Measurements from ENCODE around the gene ARFRP1. TPM values are rescaled to one million over a fixed set of nuclear protein-coding genes. Genes with fewer than 3 reads are reported as not detected.
A peak's percentile ranks its signal among the peaks of the same experiment; 100 is the strongest.

The ARFRP1 gene
- total and polyA plus RNA-seq, 2 of the 13 experiments (the other 11 are each of a cell fraction or from before 2014, with no cell fraction given): 32.0 to 51.1 TPM

- peak; percentile 84 for TF ChIP-seq RERE (CRISPR knock-in tag; IDR thresholded peaks at IDR 0.05; ENCODE audit: low read depth)
- peak; percentile 96; the same call in 1 of the 2 replicates for TF ChIP-seq ZNF720 (CRISPR knock-in tag; IDR thresholded peaks at IDR 0.05)
- TF ChIP-seq ZNF503 (CRISPR knock-in tag; IDR thresholded peaks at IDR 0.05): peak; percentile 93
- TF ChIP-seq SMAD9 (CRISPR knock-in tag; IDR thresholded peaks at IDR 0.05): peak; percentile 83
- TF ChIP-seq ZBTB49 (CRISPR knock-in tag; IDR thresholded peaks at IDR 0.05; ENCODE audit: borderline replicate concordance): 0 out of 2 replicates have a peak, but pooled peaks have one; percentile 21
- no peak; the same call in 1 of the 2 replicates for TF ChIP-seq ZFP36L1 (CRISPR knock-in tag; IDR thresholded peaks at IDR 0.05)
- TF ChIP-seq KLF15 (CRISPR knock-in tag; IDR thresholded peaks at IDR 0.05; ENCODE audit: borderline replicate concordance): peak; percentile 60; the same call in 1 of the 2 replicates
- TF ChIP-seq FIP1L1 (IDR thresholded peaks at IDR 0.05; ENCODE audit: borderline replicate concordance, insufficient read depth, low read depth, low read length): peak; percentile 57; the same call in 1 of the 2 replicates
- TF ChIP-seq PPARG (CRISPR knock-in tag; conservative IDR thresholded peaks at IDR 0.05): peak; percentile 85
- peak; percentile 89; the same call in 1 of the 2 replicates for TF ChIP-seq ATAD3A (CRISPR knock-in tag; IDR thresholded peaks at IDR 0.05)
- TF ChIP-seq BATF2 (CRISPR knock-in tag; IDR thresholded peaks at IDR 0.05): peak; percentile 79
- no peak for TF ChIP-seq ZNF652 (CRISPR knock-in tag; IDR thresholded peaks at IDR 0.05; ENCODE audit: borderline replicate concordance, low read depth)
- peak; percentile 94 for TF ChIP-seq ZNF232 (CRISPR knock-in tag; IDR thresholded peaks at IDR 0.05; ENCODE audit: borderline replicate concordance)
- no peak for TF ChIP-seq PHB2 (IDR thresholded peaks at IDR 0.05; ENCODE audit: partially characterized antibody)
- TF ChIP-seq E2F2 (CRISPR knock-in tag; IDR thresholded peaks at IDR 0.05; ENCODE audit: borderline replicate concordance): peak; percentile 81
- TF ChIP-seq PAWR (CRISPR knock-in tag; IDR thresholded peaks at IDR 0.05; ENCODE audit: borderline replicate concordance): no peak; the same call in 1 of the 2 replicates
- no peak for TF ChIP-seq GATAD2A (CRISPR knock-in tag; IDR thresholded peaks at IDR 0.05)
Observed at GRCh38 chr20:63707558-63708300, at the start of gene ARFRP1, which contains the start of gene ZGPAT (continued).
